ENCODE measurements around the gene THOC7. TPM values are rescaled to one million over a fixed set of nuclear protein-coding genes. Genes with fewer than 3 reads are reported as not detected.

THOC7 gene
- total RNA-seq, 1 experiment from 2014 or later, result 96.2 TPM

DNA sequence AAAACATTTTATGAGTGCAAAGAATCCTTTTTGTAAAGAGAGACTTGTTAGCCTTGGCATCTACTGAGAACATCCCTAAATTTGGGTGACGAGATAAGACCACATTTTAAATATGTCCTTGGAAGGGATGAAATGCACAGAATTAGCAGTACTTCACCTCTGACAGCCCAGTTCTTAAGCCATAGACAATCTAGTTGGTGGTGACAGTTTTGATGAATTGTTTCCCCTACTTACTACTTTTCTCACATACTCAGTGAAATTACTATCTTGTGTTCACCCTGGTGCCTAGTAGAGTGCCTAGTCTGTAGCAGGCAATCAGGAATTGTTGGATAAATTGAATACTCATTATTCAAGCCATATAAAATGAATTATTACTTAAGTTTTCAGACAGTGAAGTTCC lies 45.2 kb upstream of the THOC7 start:
- Histone ChIP-seq H3K36me3 (ENCODE audit: insufficient read depth, low read length) (peaks cover 12% of the 10 kb centered on the region; the same call in 1 of the 2 replicates), H3K79me2 (ENCODE audit: low read length) (peaks cover 83% of the 10 kb centered on the region), H3K9ac (ENCODE audit: low read length) (no peak overlapping the region), H2AFZ (ENCODE audit: low read length) (no peak overlapping the region), H3K4me3 (ENCODE audit: low read length) (no peak overlapping the region), H3K4me1 (ENCODE audit: low read length) (peaks cover 49% of the 10 kb centered on the region), H3K27ac (ENCODE audit: low read length) (peak overlapping the region; percentile 66; the same call in 1 of the 2 replicates), H3K4me2 (ENCODE audit: low read depth, low read length, poor library complexity, severe bottlenecking) (no peak overlapping the region), H3K27me3 (ENCODE audit: low read length) (no peaks in the 10 kb centered on the region), H3K9me2 (replicated peaks; ENCODE audit: insufficient read depth, low read length) (no peaks in the 10 kb centered on the region), H3K9me3 (ENCODE audit: low read length) (no peaks in the 10 kb centered on the region), H4K20me1 (ENCODE audit: insufficient read depth, low read depth, low read length) (no peaks in the 10 kb centered on the region)
- no peak for DNase-seq

DNA sequence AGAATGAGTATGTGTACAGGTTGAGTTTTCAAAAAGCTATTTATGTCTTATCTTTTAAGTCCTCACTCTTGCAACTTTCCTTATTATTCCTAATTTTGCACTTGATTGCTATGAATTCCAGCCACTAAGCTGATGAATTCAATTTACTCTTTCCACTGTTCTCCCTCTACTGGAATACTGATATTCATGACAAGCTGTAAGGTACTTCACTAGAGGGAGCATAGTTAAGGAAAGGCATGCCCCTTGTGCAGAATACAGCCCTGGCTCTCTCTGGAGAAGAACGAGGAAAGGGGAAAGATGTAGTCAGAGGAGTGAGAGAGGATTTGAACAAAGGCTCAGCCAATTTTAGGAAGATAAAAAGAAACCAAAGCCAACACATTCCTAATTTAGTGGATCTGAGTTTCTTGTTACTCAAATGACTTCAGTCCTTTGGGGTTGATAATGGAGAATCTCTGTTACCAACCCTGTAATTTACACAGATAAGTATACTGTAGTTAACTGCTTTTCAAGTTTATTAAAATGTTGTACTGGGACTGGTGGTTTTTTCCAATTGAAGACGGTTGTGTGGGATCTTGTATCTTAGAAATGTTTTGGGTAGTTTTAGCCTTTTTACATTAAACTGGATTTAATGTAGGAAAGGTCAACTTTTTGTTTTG lies 44.6 kb upstream of the THOC7 start:
- Histone ChIP-seq H3K36me3 (ENCODE audit: insufficient read depth, low read length) (peaks cover 6% of the 10 kb centered on the region; the same call in 1 of the 2 replicates), H3K9me3 (ENCODE audit: low read length) (no peaks in the 10 kb centered on the region), H3K4me3 (ENCODE audit: low read length) (no peak overlapping the region), H3K27ac (ENCODE audit: low read length) (0 out of 2 replicates have a peak overlapping the region, but pooled peaks have one; percentile 21), H3K4me1 (ENCODE audit: low read length) (peaks cover 43% of the 10 kb centered on the region), H3K4me2 (ENCODE audit: low read depth, low read length, poor library complexity, severe bottlenecking) (no peak overlapping the region), H3K27me3 (ENCODE audit: low read length) (no peaks in the 10 kb centered on the region), H3K9ac (ENCODE audit: low read length) (no peak overlapping the region), H4K20me1 (ENCODE audit: insufficient read depth, low read depth, low read length) (no peaks in the 10 kb centered on the region), H2AFZ (ENCODE audit: low read length) (no peak overlapping the region), H3K79me2 (ENCODE audit: low read length) (peaks cover 83% of the 10 kb centered on the region), H3K9me2 (replicated peaks; ENCODE audit: insufficient read depth, low read length) (no peaks in the 10 kb centered on the region)
- no peak for DNase-seq

DNA sequence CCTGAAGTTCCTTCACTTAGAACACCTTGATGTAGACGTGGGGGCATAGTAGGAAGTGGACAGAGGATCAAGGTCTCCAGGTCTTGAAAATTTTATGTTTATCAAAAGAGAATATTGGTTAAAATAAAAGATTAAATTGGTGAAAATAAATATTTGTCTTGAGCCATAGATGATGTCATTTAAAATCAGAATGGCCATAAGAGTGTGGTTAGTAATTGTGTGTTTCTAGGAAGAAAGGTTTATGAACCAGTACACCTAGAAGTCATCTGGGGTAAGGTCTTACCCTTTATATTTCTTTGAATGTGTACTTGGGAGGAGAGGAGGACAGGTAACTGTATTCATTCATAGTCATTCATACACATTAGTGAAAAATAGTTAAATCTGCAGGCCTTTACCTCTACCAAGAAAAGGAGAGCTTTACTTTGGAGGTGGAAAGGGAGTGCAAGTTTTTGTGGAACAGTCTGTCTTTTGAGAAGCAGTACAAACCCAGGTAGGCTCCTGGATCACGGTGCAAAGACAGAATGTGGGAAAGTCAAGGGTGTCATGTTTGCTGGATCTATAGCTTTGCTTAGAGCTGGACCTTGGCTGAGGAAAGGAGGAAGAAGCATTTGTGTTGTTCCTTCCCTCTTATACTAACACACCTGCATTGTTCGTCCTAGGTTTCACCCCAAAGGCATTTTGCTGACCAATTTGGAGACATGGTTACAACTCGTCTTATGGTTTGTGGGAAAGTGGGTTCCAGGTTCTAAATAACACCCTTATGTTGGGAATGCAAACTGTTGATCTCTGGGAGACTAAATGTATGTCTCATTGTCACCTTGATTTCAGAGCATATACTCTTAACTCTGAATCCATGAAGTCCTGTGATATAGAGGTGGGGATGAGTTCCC lies 42.4 kb upstream of the THOC7 start:
- no peak overlapping the region for H2AFZ ChIP-seq (ENCODE audit: low read length)
- H3K4me1 ChIP-seq (ENCODE audit: low read length), result peaks cover 34% of the 10 kb centered on the region
- no peak for DNase-seq
- no peaks in the 10 kb centered on the region for H3K9me3 ChIP-seq (ENCODE audit: low read length)
- H3K27me3 ChIP-seq (ENCODE audit: low read length), result no peaks in the 10 kb centered on the region
- no peak overlapping the region for H3K4me3 ChIP-seq (ENCODE audit: low read length)
- peaks cover 17% of the 10 kb centered on the region; the same call in 1 of the 2 replicates for H3K36me3 ChIP-seq (ENCODE audit: insufficient read depth, low read length)
- peaks cover 84% of the 10 kb centered on the region for H3K79me2 ChIP-seq (ENCODE audit: low read length)
- no peaks in the 10 kb centered on the region for H3K9me2 ChIP-seq (replicated peaks; ENCODE audit: insufficient read depth, low read length)
- no peak overlapping the region for H3K4me2 ChIP-seq (ENCODE audit: low read depth, low read length, poor library complexity, severe bottlenecking)
- H3K9ac ChIP-seq (ENCODE audit: low read length), result no peak overlapping the region
- H3K27ac ChIP-seq (ENCODE audit: low read length), result no peak overlapping the region
- H4K20me1 ChIP-seq (ENCODE audit: insufficient read depth, low read depth, low read length), result no peaks in the 10 kb centered on the region

DNA sequence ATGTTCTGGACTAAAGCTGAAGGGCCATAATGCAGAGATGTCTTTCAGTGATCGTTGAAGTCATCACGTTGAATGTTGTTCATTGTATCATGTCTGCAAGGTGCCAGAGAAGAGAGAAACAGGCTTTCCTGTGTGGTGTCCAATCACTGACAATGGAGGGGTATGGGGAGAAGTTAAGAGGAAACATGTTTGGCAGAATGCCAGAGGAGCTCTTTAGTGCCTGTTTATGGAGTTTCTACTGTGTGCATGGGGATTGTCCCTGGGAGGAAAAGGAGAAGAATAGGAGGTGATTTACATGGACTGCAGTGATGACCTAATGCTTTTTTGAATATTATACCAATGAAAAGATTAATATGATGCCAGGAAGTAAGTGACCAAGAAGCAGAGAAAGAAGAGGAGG lies 36.9 kb upstream of the THOC7 start:
- Histone ChIP-seq H3K4me2 (ENCODE audit: low read depth, low read length, poor library complexity, severe bottlenecking) (no peak overlapping the region), H2AFZ (ENCODE audit: low read length) (no peak overlapping the region), H3K9me2 (replicated peaks; ENCODE audit: insufficient read depth, low read length) (no peaks in the 10 kb centered on the region), H3K36me3 (ENCODE audit: insufficient read depth, low read length) (peaks cover 40% of the 10 kb centered on the region), H4K20me1 (ENCODE audit: insufficient read depth, low read depth, low read length) (no peaks in the 10 kb centered on the region), H3K27ac (ENCODE audit: low read length) (no peak overlapping the region), H3K79me2 (ENCODE audit: low read length) (peaks cover 87% of the 10 kb centered on the region), H3K27me3 (ENCODE audit: low read length) (no peaks in the 10 kb centered on the region), H3K9me3 (ENCODE audit: low read length) (no peaks in the 10 kb centered on the region), H3K4me3 (ENCODE audit: low read length) (no peak overlapping the region), H3K4me1 (ENCODE audit: low read length) (peaks cover 11% of the 10 kb centered on the region), H3K9ac (ENCODE audit: low read length) (no peak overlapping the region)
- no peak for DNase-seq

DNA sequence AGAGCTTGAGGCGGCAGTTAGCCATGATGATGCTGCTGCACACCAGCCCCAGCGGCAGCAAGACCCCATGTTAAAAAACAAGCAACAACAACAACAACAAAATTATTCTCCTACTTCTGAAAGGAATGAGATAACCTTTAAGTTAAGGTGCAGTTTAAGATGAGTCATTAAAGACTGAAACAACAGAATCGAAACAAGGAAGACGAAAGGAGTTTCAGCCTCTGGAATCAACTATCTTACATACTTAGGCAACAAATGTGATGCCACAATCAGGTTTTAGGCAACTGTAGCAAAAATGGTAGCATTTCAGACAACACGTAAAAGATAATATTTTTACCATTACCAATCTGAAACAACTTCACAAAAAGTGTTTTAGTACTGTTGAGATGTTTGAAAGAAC lies 36.4 kb upstream of the THOC7 start:
- no peak overlapping the region for H3K4me2 ChIP-seq (ENCODE audit: low read depth, low read length, poor library complexity, severe bottlenecking)
- no peaks in the 10 kb centered on the region for H3K9me3 ChIP-seq (ENCODE audit: low read length)
- no peaks in the 10 kb centered on the region for H4K20me1 ChIP-seq (ENCODE audit: insufficient read depth, low read depth, low read length)
- no peak overlapping the region for H3K27ac ChIP-seq (ENCODE audit: low read length)
- H3K4me1 ChIP-seq (ENCODE audit: low read length), result peaks cover 15% of the 10 kb centered on the region
- DNase-seq, result no peak
- no peaks in the 10 kb centered on the region for H3K27me3 ChIP-seq (ENCODE audit: low read length)
- no peak overlapping the region for H3K9ac ChIP-seq (ENCODE audit: low read length)
- no peak overlapping the region for H2AFZ ChIP-seq (ENCODE audit: low read length)
- peaks cover 90% of the 10 kb centered on the region for H3K79me2 ChIP-seq (ENCODE audit: low read length)
- peaks cover 40% of the 10 kb centered on the region for H3K36me3 ChIP-seq (ENCODE audit: insufficient read depth, low read length)
- no peaks in the 10 kb centered on the region for H3K9me2 ChIP-seq (replicated peaks; ENCODE audit: insufficient read depth, low read length)
- H3K4me3 ChIP-seq (ENCODE audit: low read length), result no peak overlapping the region

DNA sequence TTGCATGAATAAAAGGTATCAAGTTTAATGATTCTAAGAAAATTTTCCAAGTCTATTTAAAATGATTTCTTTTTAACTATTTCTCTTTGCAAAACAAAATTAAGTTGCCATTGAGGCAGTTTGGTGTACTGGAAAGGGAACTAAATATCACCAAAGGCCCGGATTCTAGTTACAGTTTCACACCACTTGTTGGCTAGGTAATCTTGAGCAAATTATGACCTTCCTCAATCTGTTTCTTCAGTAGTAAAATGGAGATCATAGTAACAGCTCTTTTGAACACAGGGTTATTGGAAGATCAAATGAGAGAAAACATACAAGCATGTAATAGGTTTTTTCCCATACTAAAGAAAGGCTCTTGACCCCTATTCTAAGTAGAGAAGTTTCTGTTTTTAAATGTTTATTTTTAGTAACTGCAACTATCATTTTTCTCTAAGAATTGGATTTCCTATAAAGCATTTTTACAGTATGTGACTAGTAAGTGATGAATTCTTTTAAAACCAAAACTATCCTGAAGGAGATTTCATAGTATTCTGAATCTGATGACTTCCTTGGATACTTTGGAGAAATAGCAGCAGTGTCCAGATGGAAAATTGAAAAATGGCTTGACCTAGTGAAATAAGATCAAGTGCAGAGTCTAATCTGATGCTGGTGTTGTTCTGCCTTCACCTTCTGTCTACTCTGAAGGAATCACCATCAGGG lies 32.9 kb upstream of the THOC7 start:
- Histone ChIP-seq H3K4me1 (ENCODE audit: low read length) (peaks cover 18% of the 10 kb centered on the region), H3K27me3 (ENCODE audit: low read length) (no peaks in the 10 kb centered on the region), H3K4me3 (ENCODE audit: low read length) (no peak overlapping the region), H2AFZ (ENCODE audit: low read length) (no peak overlapping the region), H3K4me2 (ENCODE audit: low read depth, low read length, poor library complexity, severe bottlenecking) (no peak overlapping the region), H4K20me1 (ENCODE audit: insufficient read depth, low read depth, low read length) (no peaks in the 10 kb centered on the region), H3K27ac (ENCODE audit: low read length) (no peak overlapping the region), H3K9me3 (ENCODE audit: low read length) (no peaks in the 10 kb centered on the region), H3K9me2 (replicated peaks; ENCODE audit: insufficient read depth, low read length) (no peaks in the 10 kb centered on the region), H3K9ac (ENCODE audit: low read length) (no peak overlapping the region), H3K79me2 (ENCODE audit: low read length) (peaks cover 97% of the 10 kb centered on the region), H3K36me3 (ENCODE audit: insufficient read depth, low read length) (peaks cover 34% of the 10 kb centered on the region)
- DNase-seq, result no peak

DNA sequence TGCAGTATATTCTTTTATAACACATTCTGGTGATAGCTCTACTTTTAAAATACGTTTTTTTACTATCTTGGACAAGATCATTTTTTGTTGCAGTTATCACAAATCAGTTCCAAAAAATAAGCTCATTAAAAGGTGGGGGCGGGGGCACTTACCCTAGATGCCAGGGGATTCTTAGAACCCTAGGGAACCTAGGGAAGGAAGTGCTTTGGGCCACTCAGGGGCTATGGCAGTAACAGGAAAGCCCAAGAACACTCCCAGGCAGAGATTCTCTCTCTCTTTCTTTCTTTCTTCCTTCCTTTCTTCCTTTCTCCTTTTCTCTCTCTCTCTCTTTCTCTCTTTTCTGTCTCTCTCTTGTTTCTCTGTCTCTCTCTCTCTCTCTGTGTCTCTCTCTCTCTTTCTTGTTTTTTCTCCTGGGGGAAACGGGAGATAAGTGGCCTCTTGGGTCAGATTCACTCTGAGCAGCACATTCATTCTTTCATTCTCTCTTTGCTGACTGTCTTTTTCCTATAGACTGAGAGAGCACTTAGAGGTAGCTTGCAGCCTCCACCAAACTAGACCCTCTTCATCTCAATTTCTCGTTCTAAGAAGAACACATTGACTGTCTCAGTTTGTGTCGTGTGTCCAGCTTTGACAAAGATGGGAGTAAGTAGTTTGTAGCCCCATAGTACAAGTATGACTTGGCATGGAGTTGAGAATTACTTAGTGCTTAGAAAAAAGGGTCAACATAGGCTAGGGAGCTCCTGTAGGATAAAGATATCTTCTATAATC lies 32.0 kb upstream of the THOC7 start:
- Histone ChIP-seq H3K9ac (ENCODE audit: low read length) (no peak overlapping the region), H3K27me3 (ENCODE audit: low read length) (no peaks in the 10 kb centered on the region), H3K27ac (ENCODE audit: low read length) (no peak overlapping the region), H3K9me3 (ENCODE audit: low read length) (no peaks in the 10 kb centered on the region), H3K9me2 (replicated peaks; ENCODE audit: insufficient read depth, low read length) (no peaks in the 10 kb centered on the region), H4K20me1 (ENCODE audit: insufficient read depth, low read depth, low read length) (no peaks in the 10 kb centered on the region), H3K4me3 (ENCODE audit: low read length) (no peak overlapping the region), H3K36me3 (ENCODE audit: insufficient read depth, low read length) (peaks cover 25% of the 10 kb centered on the region), H2AFZ (ENCODE audit: low read length) (no peak overlapping the region), H3K79me2 (ENCODE audit: low read length) (peaks cover 96% of the 10 kb centered on the region), H3K4me1 (ENCODE audit: low read length) (peaks cover 18% of the 10 kb centered on the region), H3K4me2 (ENCODE audit: low read depth, low read length, poor library complexity, severe bottlenecking) (no peak overlapping the region)
- no peak for DNase-seq

All from Karpas-422 (cell line).